ENCODE data around the gene ECE1. TPM values are rescaled to one million over a fixed set of nuclear protein-coding genes. Genes with fewer than 3 reads are reported as not detected.

The ECE1 gene
- total and polyA plus RNA-seq, 2 donors = 17.8 to 34.2 TPM

- no peaks in the 10 kb centered on the region for H3K36me3 ChIP-seq (ENCODE audit: control insufficient read depth in 2 of 2, insufficient read depth in 2 of 2, low read length in 1 of 2)
- peaks cover 0 to 2% of the 10 kb centered on the region in 2 donors for H3K9me3 ChIP-seq (ENCODE audit: control insufficient read depth in 2 of 2, insufficient read depth in 1 of 2, low read length in 1 of 2)
- DNase-seq (ENCODE audit: low read depth in 6 of 9, low spot score in 9 of 9) = no peak
- peaks cover 0 to 29% of the 10 kb centered on the region in 2 donors for H3K4me1 ChIP-seq (ENCODE audit: control insufficient read depth in 2 of 2, insufficient read depth in 2 of 2, low read length in 2 of 2)
- no peak overlapping the region for H3K27ac ChIP-seq (ENCODE audit: low read depth in 1 of 2, low read length in 1 of 2)
- H3K4me3 ChIP-seq (ENCODE audit: low read length in 2 of 2) = no peak overlapping the region
- H3K27me3 ChIP-seq (ENCODE audit: control insufficient read depth in 2 of 2, insufficient read depth in 1 of 2, low read length in 1 of 2) = no peaks in the 10 kb centered on the region
- 96% methylated on average over 16 of the region's 16 CpGs for WGBS
Measured at GRCh38 chr1:21305155-21305899, 15.1 kb upstream of the ECE1 start.

- Histone ChIP-seq H3K4me3 (ENCODE audit: low read length in 2 of 2) (no peak overlapping the region), H3K27me3 (ENCODE audit: control insufficient read depth in 2 of 2, insufficient read depth in 1 of 2, low read length in 1 of 2) (no peaks in the 10 kb centered on the region), H3K36me3 (ENCODE audit: control insufficient read depth in 2 of 2, insufficient read depth in 2 of 2, low read length in 1 of 2) (no peaks in the 10 kb centered on the region), H3K27ac (ENCODE audit: low read depth in 1 of 2, low read length in 1 of 2) (peak overlapping the region in 1 of 2 donors; percentile 43), H3K9me3 (ENCODE audit: control insufficient read depth in 2 of 2, insufficient read depth in 1 of 2, low read length in 1 of 2) (no peaks in the 10 kb centered on the region), H3K4me1 (ENCODE audit: control insufficient read depth in 2 of 2, insufficient read depth in 2 of 2, low read length in 2 of 2) (peaks cover 0 to 29% of the 10 kb centered on the region in 2 donors)
- DNase-seq (ENCODE audit: low read depth in 6 of 9, low spot score in 9 of 9) = no peak
- 100% methylated on average over 2 of the region's 2 CpGs for WGBS
Measured at GRCh38 chr1:21304488-21304887, 14.2 kb upstream of the ECE1 start.

- Histone ChIP-seq H3K4me1 (ENCODE audit: control insufficient read depth in 2 of 2, insufficient read depth in 2 of 2, low read length in 2 of 2) (peaks cover 5 to 23% of the 10 kb centered on the region in 2 donors), H3K4me3 (ENCODE audit: low read length in 2 of 2) (no peak overlapping the region), H3K9me3 (ENCODE audit: control insufficient read depth in 2 of 2, insufficient read depth in 1 of 2, low read length in 1 of 2) (no peaks in the 10 kb centered on the region), H3K27ac (ENCODE audit: low read depth in 1 of 2, low read length in 1 of 2) (no peak overlapping the region), H3K36me3 (ENCODE audit: control insufficient read depth in 2 of 2, insufficient read depth in 2 of 2, low read length in 1 of 2) (no peaks in the 10 kb centered on the region), H3K27me3 (ENCODE audit: control insufficient read depth in 2 of 2, insufficient read depth in 1 of 2, low read length in 1 of 2) (no peaks in the 10 kb centered on the region)
- DNase-seq (ENCODE audit: low read depth in 6 of 9, low spot score in 9 of 9) = no peak
- 91% methylated on average over 11 of the region's 11 CpGs for WGBS
Measured at GRCh38 chr1:21302747-21303715, 12.8 kb upstream of the ECE1 start.

GRCh38 chr1:21301794-21302440 lies 11.7 kb upstream of the ECE1 start:
- H3K36me3 ChIP-seq (ENCODE audit: control insufficient read depth in 2 of 2, insufficient read depth in 2 of 2, low read length in 1 of 2) = no peaks in the 10 kb centered on the region
- H3K4me3 ChIP-seq (ENCODE audit: low read length in 2 of 2) = no peak overlapping the region
- DNase-seq (ENCODE audit: low read depth in 6 of 9, low spot score in 9 of 9) = no peak
- no peaks in the 10 kb centered on the region for H3K9me3 ChIP-seq (ENCODE audit: control insufficient read depth in 2 of 2, insufficient read depth in 1 of 2, low read length in 1 of 2)
- peaks cover 5 to 12% of the 10 kb centered on the region in 2 donors for H3K4me1 ChIP-seq (ENCODE audit: control insufficient read depth in 2 of 2, insufficient read depth in 2 of 2, low read length in 2 of 2)
- no peak overlapping the region for H3K27ac ChIP-seq (ENCODE audit: low read depth in 1 of 2, low read length in 1 of 2)
- 88% methylated on average over 10 of the region's 10 CpGs for WGBS
- no peaks in the 10 kb centered on the region for H3K27me3 ChIP-seq (ENCODE audit: control insufficient read depth in 2 of 2, insufficient read depth in 1 of 2, low read length in 1 of 2)

- Histone ChIP-seq H3K4me1 (ENCODE audit: control insufficient read depth in 2 of 2, insufficient read depth in 2 of 2, low read length in 2 of 2) (peaks cover 5 to 8% of the 10 kb centered on the region in 2 donors), H3K9me3 (ENCODE audit: control insufficient read depth in 2 of 2, insufficient read depth in 1 of 2, low read length in 1 of 2) (no peaks in the 10 kb centered on the region), H3K27ac (ENCODE audit: low read depth in 1 of 2, low read length in 1 of 2) (no peak overlapping the region), H3K36me3 (ENCODE audit: control insufficient read depth in 2 of 2, insufficient read depth in 2 of 2, low read length in 1 of 2) (no peaks in the 10 kb centered on the region), H3K4me3 (ENCODE audit: low read length in 2 of 2) (no peak overlapping the region), H3K27me3 (ENCODE audit: control insufficient read depth in 2 of 2, insufficient read depth in 1 of 2, low read length in 1 of 2) (no peaks in the 10 kb centered on the region)
- DNase-seq (ENCODE audit: low read depth in 6 of 9, low spot score in 9 of 9) = no peak
Measured at GRCh38 chr1:21300774-21301173, 10.5 kb upstream of the ECE1 start.

GRCh38 chr1:21299780-21300395 lies 9.6 kb upstream of the ECE1 start:
- Histone ChIP-seq H3K4me3 (ENCODE audit: low read length in 2 of 2) (no peak overlapping the region), H3K9me3 (ENCODE audit: control insufficient read depth in 2 of 2, insufficient read depth in 1 of 2, low read length in 1 of 2) (no peaks in the 10 kb centered on the region), H3K4me1 (ENCODE audit: control insufficient read depth in 2 of 2, insufficient read depth in 2 of 2, low read length in 2 of 2) (peaks cover 7 to 8% of the 10 kb centered on the region in 2 donors), H3K36me3 (ENCODE audit: control insufficient read depth in 2 of 2, insufficient read depth in 2 of 2, low read length in 1 of 2) (no peaks in the 10 kb centered on the region), H3K27ac (ENCODE audit: low read depth in 1 of 2, low read length in 1 of 2) (no peak overlapping the region), H3K27me3 (ENCODE audit: control insufficient read depth in 2 of 2, insufficient read depth in 1 of 2, low read length in 1 of 2) (no peaks in the 10 kb centered on the region)
- DNase-seq (ENCODE audit: low read depth in 6 of 9, low spot score in 9 of 9) = no peak
- 68% methylated on average over 4 of the region's 4 CpGs for WGBS

- Histone ChIP-seq H3K36me3 (ENCODE audit: control insufficient read depth in 2 of 2, insufficient read depth in 2 of 2, low read length in 1 of 2) (no peaks in the 10 kb centered on the region), H3K9me3 (ENCODE audit: control insufficient read depth in 2 of 2, insufficient read depth in 1 of 2, low read length in 1 of 2) (no peaks in the 10 kb centered on the region), H3K4me3 (ENCODE audit: low read length in 2 of 2) (no peak overlapping the region), H3K27ac (ENCODE audit: low read depth in 1 of 2, low read length in 1 of 2) (no peak overlapping the region), H3K27me3 (ENCODE audit: control insufficient read depth in 2 of 2, insufficient read depth in 1 of 2, low read length in 1 of 2) (no peaks in the 10 kb centered on the region), H3K4me1 (ENCODE audit: control insufficient read depth in 2 of 2, insufficient read depth in 2 of 2, low read length in 2 of 2) (peaks cover 16 to 18% of the 10 kb centered on the region in 2 donors)
- 90% methylated on average over 3 of the region's 3 CpGs for WGBS
- DNase-seq (ENCODE audit: low read depth in 6 of 9, low spot score in 9 of 9) = no peak
Measured at GRCh38 chr1:21298981-21299391, 8.7 kb upstream of the ECE1 start.

GRCh38 chr1:21297975-21298374 lies 7.7 kb upstream of the ECE1 start:
- no peak overlapping the region for H3K27ac ChIP-seq (ENCODE audit: low read depth in 1 of 2, low read length in 1 of 2)
- H3K4me3 ChIP-seq (ENCODE audit: low read length in 2 of 2) = no peak overlapping the region
- H3K27me3 ChIP-seq (ENCODE audit: control insufficient read depth in 2 of 2, insufficient read depth in 1 of 2, low read length in 1 of 2) = no peaks in the 10 kb centered on the region
- no peaks in the 10 kb centered on the region for H3K36me3 ChIP-seq (ENCODE audit: control insufficient read depth in 2 of 2, insufficient read depth in 2 of 2, low read length in 1 of 2)
- no peak for DNase-seq (ENCODE audit: low read depth in 6 of 9, low spot score in 9 of 9)
- peaks cover 26 to 28% of the 10 kb centered on the region in 2 donors for H3K4me1 ChIP-seq (ENCODE audit: control insufficient read depth in 2 of 2, insufficient read depth in 2 of 2, low read length in 2 of 2)
- 98% methylated on average over 13 of the region's 13 CpGs for WGBS
- no peaks in the 10 kb centered on the region for H3K9me3 ChIP-seq (ENCODE audit: control insufficient read depth in 2 of 2, insufficient read depth in 1 of 2, low read length in 1 of 2)

Data from thymus (tissue), 11 donors.